Activated CD8-positive, alpha-beta memory T cell treated with anti-CD3 and anti-CD28 coated beads, Interleukin-2, amount 50 U/mL, for 4 hours (primary cell): ENCODE results near the gene NCOA3.
"Not testable (repeated sequence)": the region's sequence is repeated elsewhere in the genome, so short reads cannot be mapped to it uniquely, and the experiment has no call there.

Source experiments
- DNase-seq: peaks from one replicate; pipeline ENCODE4 v3.0.0-alpha.2; 2020

The NCOA3 gene

DNA sequence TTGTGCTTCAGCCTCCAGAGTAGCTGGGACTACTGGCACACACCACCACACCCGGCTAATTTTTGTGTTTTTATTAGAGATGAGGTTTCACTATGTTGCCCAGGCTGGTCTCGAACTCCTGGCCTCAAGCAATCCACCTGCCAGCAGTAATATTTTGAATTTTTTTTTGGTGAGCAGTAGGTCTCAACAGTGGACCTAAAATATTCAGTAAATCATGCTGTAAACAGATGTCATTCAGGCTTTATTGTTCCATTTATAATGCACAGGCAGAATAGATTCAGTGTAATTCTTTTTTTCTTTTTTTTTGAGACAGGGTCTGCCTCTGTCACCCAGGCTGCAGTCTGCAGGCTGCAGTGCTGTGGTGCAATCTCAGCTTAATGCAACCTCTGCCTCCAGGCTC, 69.7 kb downstream of the NCOA3 start:
- DNase-seq: no peak

DNA sequence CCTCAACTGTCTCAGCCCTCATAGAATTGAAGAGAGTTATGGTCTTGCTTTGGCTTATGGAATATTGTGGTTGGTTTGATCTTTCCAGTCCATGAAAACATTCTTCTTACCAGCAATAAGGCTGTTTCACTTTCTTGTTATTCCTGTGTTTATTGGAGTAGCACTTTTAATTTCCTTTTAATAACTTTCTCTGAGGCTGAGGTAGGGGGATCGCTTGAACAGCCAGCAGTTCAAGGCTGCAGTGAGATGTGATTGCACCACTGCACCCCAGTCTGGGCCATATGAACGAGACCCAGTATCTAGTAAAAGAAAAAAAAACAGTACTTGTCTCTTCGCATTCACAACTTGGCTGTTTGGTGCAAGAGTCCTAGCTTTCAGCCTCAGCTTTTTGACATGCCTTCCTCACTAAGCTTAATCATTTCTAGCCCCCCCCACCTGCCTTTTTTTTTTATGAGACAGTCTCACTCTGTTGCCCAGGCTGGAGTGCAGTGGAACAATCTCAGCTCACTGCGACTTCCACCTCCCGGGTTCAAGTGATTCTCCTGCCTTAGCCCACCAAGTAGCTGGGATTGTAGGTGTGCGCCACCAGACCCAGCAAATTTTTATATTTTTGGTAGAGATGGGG, 70.5 kb downstream of the NCOA3 start:
- no peak for DNase-seq

DNA sequence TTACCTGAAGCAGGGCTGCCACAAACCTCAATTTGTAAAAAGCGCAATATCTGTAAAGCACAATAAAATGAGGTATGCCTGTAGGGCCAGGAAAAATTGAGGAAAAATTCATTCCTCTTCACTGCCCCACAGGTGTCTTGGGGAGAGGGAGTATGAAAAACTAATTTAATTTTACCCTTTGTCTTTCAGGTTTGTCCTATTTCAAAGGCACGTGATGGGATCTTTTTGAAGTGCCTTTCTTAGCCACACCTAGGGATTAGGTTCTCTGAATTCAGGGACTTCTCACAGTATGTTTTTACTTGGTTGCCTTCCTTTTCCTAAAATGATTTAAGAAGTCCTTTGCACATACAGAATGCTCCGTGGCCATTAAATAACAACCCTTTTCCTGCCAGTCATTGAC, 71.9 kb downstream of the NCOA3 start:
- DNase-seq: no peak

DNA sequence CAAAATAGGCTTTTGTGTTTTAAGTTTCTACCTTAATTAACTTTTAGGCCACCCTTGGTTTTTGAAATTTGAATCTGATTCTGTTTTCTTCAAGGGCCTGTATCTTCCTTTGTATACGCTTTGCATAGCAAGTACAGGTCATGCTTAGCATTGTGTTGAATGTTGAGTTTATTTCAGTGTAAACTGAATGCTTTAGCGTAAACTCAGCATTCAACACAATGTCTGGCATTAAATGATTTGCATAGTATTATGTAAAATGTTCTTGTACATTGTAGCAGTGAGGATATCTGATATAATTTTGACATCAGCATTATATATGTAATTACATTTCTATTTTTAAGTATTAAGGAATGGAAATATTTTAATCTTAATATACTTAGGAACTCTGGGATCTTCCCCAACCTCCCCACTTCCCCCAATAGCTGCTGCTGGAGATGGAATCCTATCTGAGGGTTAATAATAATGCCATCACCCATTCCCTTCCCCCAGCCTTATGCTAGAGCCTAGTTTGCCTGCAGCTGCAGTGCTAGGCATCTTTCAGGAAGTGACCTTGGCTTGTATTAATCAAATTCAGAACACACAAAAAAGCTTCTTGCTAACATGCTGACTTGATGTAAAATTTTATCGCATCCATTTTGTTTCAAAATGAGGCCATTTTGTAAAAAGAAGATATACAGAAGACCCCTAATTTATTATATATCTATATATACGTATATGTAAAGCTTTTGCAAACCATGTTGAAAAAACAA, 73.1 kb downstream of the NCOA3 start:
- DNase-seq: no peak

DNA sequence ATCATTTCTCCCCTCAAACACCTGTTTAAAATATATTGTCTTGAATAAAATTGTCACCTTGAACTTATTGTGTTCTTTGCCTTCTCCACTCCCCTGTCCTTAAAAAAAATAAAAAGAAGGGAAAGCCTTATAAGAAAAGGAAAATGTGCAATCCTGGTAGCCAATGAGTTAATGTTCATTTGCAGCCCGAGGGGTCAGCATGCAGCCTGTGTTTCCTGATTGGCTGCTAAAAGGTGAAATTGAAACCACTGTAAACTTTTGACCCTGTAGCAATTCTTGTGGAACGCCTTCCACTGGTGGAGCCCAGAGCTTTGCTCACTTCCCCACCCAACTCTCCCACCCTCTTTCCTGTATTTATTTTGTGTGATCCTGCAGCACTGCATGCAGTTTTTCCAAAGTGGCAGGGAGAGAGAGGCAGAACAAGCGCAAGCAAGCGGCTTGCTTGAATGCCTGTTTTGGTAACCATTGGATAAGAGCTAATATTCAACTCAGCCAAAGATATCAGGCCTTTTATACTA, 74.9 kb downstream of the NCOA3 start:
- no peak for DNase-seq

DNA sequence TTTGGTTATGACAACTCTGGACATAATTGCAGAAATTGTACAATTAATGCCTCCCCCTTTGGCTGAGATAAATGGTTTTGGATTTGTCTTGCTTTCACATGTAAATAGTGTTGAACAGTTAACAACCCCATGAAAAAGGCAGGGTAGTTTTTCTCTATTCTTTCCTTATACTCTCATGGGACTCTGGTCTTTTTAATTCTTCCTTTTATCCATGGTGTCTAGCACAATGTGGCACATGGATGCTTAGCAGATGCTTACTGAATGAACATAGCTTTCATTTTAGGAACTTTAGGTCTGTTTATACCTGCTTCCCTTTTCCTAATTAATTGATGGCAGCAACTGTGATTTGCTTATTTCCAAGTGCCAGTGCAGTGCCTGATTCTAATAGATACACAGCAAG, 75.6 kb downstream of the NCOA3 start:
- no peak for DNase-seq

DNA sequence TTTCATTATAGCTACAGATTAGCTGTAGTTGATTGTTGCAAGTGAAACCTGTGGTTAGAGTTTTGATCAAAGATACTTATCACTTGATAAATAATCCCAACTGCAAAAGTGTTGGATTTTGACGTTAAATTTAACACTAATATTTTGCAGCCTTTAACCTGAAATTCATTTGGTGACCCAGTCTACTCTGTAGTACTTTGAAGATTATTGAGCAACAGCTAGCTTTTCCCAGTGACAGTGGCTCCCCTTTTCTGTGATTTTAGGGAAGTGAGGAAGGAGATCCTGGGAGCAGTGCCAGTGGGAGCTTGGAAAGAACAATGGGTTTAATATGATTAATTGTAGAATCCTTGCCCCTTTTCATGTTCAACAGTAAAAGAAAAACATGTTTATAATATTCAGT, 76.9 kb downstream of the NCOA3 start:
- no peak for DNase-seq

DNA sequence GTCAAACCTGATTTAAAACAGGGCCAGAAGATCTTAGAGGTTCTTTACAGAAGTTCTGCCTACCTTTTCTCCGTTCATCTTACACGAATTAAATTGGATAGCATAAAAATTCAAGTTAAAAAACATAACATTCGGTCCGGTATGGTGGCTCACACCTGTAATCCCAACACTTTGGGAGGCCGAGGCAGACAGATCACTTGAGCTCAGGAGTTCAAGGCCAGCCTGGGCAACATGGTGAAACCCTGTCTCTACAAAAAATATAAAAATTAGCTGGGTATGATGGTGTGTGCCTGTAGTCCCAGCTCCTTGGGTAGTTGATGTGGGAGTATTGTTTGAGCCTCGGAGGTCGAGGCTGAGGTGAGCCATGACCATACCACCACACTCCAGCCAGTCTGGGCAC, 79.0 kb downstream of the NCOA3 start:
- not testable (repeated sequence) for DNase-seq

DNA sequence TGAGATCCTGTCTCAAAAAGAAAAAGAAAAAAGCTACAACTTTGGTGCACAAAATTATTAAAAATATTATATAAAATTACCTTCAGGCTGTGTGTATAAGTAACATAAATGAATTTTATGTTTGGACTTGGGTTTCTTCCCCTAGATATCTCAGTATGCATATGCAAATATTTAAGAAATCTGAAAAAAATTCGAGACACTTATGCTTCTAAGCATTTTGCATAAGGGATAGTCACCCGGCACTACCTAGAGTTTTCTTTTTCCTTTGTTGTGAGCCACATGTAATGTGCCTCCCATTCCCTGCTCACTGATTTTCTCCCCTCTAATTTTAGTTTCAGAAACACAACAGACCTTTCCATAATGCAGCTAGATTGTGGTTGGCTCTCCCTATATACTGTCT, 79.4 kb downstream of the NCOA3 start:
- DNase-seq: no peak

DNA sequence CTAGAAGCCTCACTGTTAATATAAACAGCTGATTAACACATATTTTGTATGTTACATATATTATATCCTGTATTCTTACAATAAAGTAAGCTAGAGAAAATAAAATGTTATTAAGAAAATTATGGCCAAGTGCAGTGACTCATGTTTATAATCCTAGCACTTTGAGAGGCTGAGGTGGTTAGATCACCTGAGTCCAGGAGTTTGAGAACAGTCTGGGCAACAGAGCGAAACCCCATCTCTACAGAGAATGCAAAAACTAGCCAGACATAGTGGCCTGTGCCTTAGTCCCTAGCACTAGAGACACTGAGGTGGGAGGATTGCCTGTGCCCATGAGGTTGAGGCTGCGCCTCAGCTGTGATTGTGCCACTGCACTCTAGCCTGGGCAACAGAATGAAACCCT, 81.9 kb downstream of the NCOA3 start:
- DNase-seq: no peak

DNA sequence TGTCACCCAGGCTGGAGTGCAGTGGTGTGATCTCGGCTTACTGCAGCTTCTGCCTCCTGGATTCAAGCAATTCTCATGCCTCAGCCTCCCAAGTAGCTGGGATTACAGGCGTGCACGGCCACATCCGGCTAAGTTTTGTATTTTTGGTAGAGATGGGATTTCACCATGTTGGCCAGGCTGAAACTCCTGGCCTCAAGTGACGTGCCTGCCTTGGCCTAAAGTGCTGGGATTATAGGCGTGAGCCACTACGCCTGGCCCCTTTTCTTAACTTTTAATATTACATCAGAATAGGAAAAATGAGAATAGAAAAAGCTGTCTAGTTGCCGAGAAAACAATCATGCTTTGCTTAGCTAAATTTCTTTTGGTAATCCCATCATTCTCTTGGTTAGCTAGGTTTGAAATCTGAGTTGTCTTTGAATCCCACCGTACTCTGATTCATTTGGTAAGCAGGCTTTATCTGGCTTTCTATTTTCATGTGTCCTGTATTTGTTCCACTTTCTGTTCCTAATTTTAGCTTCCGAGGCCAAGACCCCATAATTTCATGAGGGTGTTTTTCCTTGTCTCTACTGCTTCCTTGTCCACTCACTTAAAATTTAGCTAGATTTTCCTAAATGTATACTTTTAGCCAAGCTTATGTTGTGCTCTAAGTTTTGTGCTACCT, 83.5 kb downstream of the NCOA3 start:
- DNase-seq: no peak

DNA sequence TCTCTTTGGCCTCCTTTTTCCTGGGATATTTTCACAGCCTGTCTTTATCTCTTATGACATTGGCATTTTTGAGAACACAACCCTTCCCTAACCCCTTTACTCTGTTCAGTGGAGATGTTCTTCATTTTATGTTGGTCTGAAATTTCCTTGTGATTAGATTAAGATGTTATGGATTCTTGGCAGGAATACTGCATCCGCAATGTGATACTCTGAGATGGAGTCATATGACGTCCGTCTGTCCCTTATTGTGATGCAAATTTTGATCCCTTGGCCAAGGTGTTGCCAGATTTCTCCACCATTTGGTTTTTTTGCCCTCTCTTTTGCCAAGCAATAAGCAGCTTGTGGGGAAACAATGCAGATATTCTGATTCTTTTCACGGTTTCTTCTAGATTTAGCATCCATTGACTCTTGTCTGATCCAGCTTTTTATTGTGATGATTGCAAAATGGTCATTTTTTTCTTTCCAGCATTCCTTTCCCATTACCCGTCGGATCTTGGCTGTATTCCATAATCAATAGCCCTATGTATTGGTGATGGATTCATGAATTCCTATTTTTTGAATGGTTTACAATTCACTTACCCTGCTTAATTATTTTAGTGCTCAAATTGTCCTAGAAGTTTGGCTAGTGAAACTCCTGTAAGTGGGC, 85.1 kb downstream of the NCOA3 start:
- DNase-seq: no peak

DNA sequence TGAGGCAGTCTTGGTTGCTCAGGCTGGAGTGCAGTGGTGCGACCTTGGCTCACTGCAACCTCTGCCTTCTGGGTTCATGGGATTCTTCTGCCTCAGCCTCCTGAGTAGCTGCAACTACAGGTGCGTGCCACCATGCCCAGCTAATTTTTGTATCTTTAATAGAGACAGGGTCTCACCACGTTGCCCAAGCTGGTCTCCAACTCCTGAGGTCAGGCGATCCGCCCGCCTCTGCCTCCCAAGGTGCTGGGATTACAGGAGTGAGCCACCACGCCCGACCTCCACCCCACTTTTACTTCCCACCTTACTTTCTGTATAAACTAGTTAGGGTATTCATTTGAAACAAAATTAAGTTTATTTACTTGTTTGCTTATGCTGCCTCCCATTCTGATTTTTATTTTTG, 86.5 kb downstream of the NCOA3 start:
- DNase-seq: no peak

DNA sequence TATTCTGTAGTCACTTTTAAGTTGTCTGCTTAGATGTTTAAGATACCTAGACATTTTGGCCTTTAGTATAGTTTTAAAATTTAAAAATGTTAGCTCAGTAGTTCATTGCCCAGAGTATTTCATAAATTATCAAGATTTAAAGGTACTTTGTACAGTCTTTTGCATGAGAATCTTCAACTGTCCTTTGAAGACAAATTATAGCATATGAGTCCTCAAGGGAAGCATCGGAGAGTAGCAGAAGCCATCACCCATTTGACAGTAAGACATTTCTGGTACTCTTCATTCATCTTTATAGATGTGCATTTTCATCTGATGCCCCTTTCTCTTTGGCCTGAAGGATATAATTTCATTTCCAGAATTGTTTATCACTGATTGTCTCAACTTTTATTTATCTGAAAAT, 89.5 kb downstream of the NCOA3 start:
- DNase-seq: no peak

DNA sequence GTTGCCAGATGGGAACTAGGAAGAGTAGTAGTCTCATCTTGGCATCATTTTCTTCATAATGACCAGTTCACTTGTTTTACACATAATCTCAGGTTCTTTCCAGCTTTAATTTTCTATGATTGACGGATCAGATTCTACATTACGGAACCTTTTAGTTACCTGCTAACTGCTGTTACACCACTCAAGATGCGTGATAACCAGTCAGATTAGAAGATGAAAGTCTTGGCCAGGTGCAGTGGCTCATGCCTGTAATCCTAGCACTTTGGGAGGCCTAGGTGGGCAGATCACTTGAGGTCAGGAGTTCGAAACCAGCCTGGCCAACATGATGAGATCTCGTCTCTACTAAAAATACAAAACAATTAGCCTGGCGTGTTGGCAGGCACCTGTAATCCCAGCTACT, 92.5 kb downstream of the NCOA3 start:
- no peak for DNase-seq

DNA sequence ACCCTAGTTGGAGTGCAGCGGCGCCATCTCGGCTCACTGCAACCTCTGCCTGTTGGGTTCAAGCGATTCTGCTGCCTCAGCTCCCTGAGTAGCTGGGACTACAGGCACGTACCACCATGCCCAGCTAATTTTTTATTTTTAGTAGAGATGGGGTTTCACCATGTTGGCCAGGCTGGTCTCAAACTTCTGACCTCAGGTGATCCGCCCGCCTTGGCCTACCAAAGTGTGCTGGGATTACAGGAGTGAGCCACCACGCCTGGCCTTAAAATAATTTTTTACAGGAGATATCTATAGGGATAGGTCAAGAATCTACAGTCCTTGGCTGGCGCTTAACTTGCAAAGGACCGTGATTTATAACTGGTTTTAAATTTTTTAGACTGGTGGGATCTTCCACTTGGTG, 93.5 kb downstream of the NCOA3 start:
- DNase-seq: not testable (repeated sequence)

DNA sequence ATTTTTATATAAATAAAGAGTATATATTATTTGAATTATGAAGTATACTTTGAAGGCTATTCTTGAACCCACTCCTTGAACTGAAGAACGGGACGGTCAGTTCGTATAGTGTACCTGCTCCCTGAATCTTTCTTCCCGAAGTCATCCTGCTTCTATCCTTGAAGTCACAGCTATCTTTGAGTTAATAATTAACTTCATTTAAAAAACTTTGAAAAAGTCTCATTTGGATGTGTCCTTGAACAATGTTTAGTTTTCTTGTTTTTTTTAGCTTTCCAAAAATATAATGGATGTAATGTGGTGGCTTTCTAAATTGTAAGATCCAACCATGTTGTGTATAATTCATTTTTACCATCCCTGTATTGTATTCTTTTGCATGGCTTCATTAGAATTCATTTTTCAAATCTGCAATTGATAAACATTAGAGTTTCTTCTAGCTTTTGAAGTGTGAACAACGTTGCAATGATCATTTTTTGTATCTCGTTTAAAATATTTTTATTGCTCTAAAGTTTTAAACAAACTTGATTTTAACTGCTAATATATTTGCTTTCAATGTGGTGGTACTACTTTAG, 94.4 kb downstream of the NCOA3 start:
- no peak for DNase-seq

DNA sequence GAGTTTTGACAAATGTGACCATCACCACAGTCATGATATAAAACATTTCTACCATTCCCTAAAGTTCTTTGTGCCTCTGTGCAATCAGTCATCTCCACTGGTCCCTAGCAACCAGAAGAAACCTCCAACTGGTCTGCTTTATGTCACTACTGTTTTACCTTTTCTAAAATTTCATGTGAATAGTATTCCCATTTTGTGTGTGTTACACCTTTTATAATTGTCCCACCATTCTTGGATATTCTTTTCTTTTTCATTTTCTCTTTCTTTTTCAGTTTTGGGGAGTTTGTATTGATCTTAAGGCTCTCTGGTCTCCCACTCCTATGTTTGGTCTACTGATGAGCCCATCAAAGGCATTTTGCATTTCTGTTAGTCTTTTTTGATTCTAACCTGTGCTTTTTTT, 95.4 kb downstream of the NCOA3 start:
- no peak for DNase-seq

DNA sequence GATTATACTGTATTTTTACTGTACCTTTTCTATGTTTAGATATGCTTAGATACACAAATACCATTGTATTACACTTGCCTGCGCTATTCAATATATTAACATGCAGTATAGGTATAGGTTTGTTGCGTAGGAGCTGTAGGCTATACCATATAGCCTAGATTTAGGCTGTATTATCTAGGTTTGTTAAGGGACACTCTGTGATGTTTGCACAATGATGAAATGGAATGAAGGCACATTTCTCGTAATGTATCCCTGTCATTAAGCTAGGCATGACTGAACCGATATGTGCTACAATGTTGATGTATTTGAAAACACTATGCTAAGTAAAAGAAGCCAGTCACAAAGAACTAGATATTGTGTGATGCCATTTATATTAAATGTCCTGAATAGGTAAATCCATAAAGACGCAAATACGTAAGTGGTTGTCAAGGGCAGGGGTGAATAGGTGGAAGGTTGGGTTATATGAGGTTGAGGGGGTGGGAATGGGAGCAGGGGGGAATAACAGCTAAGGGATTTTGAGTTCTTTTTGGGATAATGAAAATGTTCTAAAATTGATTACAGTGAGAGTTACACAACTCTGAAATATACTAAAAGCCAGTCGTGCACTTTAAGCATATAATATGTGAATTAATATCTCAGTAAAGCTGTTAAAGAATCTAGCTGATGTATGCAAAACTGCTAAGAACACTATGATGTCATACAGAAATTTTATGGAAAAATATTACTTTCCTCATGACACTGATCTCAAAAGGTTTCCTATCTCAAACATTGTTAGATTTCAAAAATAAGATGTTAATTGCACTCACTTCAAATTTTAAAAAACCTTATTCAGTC, 97.4 kb downstream of the NCOA3 start:
- DNase-seq: no peak

DNA sequence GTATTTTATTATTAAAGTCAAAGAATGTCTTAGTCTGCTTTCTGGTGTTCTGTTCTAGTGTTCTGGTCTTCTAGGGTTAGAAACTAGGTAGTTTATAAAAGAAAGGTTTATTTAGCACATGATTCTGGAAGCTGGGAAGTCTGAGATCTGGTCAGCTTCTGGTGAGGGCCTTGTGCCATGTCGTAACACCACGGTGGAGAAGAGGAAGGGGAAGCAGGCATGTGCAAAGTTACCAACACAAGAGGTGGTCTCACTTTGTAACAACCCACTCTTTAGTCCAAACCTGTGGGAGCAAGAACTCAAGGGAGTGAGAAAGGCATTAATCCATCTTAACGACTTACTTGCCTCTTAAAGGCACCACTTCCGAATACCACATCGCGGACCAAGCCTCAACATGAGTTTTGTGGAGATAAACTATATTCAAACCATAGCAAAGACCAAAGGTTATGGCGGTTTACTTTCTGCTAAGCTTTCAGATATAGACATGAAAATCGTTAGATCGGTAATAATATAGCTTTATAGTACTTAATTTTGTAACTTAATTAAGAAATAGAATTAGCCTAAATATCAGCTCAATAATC, 99.4 kb downstream of the NCOA3 start:
- DNase-seq: no peak

DNA sequence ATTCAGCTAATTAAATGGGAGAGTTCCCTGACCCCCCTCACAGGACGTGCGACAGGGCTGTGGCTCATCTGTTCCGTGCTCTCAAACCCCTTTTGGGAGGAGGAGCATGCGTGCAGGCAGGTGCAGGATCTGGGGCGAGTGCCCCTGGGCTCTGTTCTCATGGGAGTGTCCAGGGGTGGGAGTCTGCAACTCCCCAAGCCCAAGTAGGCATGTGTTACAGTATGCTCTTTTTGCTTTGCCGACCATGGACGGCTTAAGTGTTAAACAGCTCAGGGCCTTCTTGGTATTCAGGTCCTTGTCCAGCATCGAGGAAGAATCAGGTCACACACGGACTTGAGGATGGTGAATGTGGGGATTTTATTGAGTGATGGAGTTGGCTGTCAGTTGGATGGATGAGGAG, 101.6 kb downstream of the NCOA3 start:
- DNase-seq: no peak
